Measurements from ENCODE around the gene TP53BP1.
A peak's percentile ranks its signal among the peaks of the same experiment; 100 is the strongest.

Gene TP53BP1

GRCh38 chr15:43511012-43511885 is 18.3 kb upstream of the TP53BP1 start:
- no peak for FAIRE-seq
- no peak for DNase-seq (ENCODE audit: insufficient read length, low spot score)
- TF ChIP-seq POLR2A (IDR thresholded peaks at IDR 0.05; ENCODE audit: low read depth, low read length): no peak

- DNase-seq (ENCODE audit: insufficient read length, low spot score): peak; percentile 91
- peak; percentile 78 for FAIRE-seq
- TF ChIP-seq POLR2A (IDR thresholded peaks at IDR 0.05; ENCODE audit: low read depth, low read length): peak; percentile 25; the same call in 1 of the 2 replicates
Observed at GRCh38 chr15:43510200-43511011, 17.4 kb upstream of the TP53BP1 start.

- DNase-seq (ENCODE audit: insufficient read length, low spot score) (no peak), FAIRE-seq (no peak)
- TF ChIP-seq POLR2A (IDR thresholded peaks at IDR 0.05; ENCODE audit: low read depth, low read length): no peak
Observed at GRCh38 chr15:43509660-43510199, 16.8 kb upstream of the TP53BP1 start.

DNA sequence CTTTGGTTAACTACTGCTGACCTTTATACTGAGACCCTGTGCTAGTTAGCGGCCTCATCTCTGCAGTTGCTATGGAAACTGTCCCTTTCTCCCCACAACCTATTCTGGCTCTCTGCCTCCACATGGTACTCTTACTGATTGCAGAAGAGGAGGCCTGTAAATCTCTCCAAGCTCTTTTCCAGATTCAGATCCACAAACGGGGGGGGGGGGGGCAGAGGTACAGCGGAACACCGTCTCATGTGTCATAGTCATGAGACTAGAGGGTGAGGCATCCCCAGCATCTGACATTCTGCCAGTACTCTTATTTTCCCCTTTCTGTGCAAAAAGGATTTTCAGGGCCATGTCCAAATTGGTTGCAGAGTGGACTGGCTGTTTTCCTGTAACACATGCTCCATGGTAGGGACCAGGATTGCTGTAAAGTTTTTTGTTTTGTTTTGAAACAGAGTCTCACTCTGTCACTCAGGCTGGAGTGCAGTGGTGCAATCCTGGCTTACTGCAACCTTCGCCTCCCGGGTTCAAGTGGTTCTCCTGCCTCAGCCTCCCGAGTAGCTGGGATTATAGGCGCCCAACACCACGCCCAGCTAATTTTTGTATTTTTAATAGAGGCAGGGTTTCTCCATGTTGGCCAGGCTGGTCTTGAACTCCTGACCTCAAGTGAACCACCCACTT is 16.2 kb upstream of the TP53BP1 start:
- TF ChIP-seq POLR2A (IDR thresholded peaks at IDR 0.05; ENCODE audit: low read depth, low read length): no peak
- FAIRE-seq (no peak), DNase-seq (ENCODE audit: insufficient read length, low spot score) (no peak)

DNA sequence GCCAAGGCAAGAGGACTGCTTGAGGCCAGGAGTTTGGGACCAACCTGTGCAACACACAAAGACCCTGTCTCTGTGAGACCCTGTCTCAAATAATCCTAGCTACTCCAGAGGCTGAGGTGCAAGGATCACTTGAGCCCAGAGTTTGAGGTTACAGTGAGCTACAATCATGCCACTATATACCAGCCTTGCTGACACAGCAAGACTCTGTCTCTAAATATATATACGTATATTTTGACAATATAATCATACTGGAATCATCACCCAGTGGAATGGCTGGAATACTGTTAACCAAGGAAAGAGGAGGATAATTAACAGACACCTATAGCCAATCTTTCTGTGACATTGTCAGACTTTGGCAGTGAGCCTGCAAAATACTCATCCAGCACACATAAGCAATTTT is 15.5 kb upstream of the TP53BP1 start:
- no peak for DNase-seq (ENCODE audit: insufficient read length, low spot score)
- no peak for TF ChIP-seq POLR2A (IDR thresholded peaks at IDR 0.05; ENCODE audit: low read depth, low read length)
- FAIRE-seq: no peak

- no peak for TF ChIP-seq POLR2A (IDR thresholded peaks at IDR 0.05; ENCODE audit: low read depth, low read length)
- FAIRE-seq (no peak), DNase-seq (ENCODE audit: insufficient read length, low spot score) (no peak)
Observed at GRCh38 chr15:43505738-43506137, 12.8 kb upstream of the TP53BP1 start.

- TF ChIP-seq POLR2A (IDR thresholded peaks at IDR 0.05; ENCODE audit: low read depth, low read length): no peak
- FAIRE-seq (no peak), DNase-seq (ENCODE audit: insufficient read length, low spot score) (no peak)
Observed at GRCh38 chr15:43499635-43500034, 6.7 kb upstream of the TP53BP1 start.

DNA sequence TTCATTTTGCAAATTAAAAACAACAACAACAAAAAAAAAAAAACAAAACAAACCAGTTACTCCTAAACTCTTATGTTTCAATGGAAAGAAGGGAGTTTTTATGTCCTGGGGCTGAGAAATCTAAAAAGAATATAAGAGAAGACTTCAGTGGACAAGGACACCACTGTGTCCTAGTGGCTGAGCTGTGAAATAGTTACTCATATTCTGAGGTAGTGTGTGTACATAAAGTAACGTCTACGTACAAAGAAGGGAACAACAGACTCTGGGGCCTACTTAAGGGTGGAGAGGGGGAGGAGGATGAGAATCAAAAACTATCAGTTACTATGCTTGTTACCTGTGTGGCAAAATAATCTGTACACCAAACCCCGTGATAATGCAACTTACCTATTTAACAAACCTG is 6.0 kb upstream of the TP53BP1 start:
- no peak for TF ChIP-seq POLR2A (IDR thresholded peaks at IDR 0.05; ENCODE audit: low read depth, low read length)
- FAIRE-seq: no peak
- no peak for DNase-seq (ENCODE audit: insufficient read length, low spot score)

GRCh38 chr15:43493703-43494472 is 932 bp upstream of the TP53BP1 start:
- DNase-seq (ENCODE audit: insufficient read length, low spot score) (no peak), FAIRE-seq (no peak)
- no peak for TF ChIP-seq POLR2A (IDR thresholded peaks at IDR 0.05; ENCODE audit: low read depth, low read length)

- DNase-seq (ENCODE audit: insufficient read length, low spot score) (no peak), FAIRE-seq (no peak)
- TF ChIP-seq POLR2A (IDR thresholded peaks at IDR 0.05; ENCODE audit: low read depth, low read length): no peak
Observed at GRCh38 chr15:43492266-43492665, 690 bp downstream of the TP53BP1 start.

- TF ChIP-seq POLR2A (IDR thresholded peaks at IDR 0.05; ENCODE audit: low read depth, low read length): no peak
- no peak for FAIRE-seq
- DNase-seq (ENCODE audit: insufficient read length, low spot score): no peak
Observed at GRCh38 chr15:43489191-43489590, 3.8 kb downstream of the TP53BP1 start.

GRCh38 chr15:43488790-43489189 is 4.2 kb downstream of the TP53BP1 start:
- no peak for DNase-seq (ENCODE audit: insufficient read length, low spot score)
- TF ChIP-seq POLR2A (IDR thresholded peaks at IDR 0.05; ENCODE audit: low read depth, low read length): no peak
- no peak for FAIRE-seq

- no peak for TF ChIP-seq POLR2A (IDR thresholded peaks at IDR 0.05; ENCODE audit: low read depth, low read length)
- FAIRE-seq (no peak), DNase-seq (ENCODE audit: insufficient read length, low spot score) (no peak)
Observed at GRCh38 chr15:43487271-43487895, 5.6 kb downstream of the TP53BP1 start.

Measured in H54 (cell line).